HL-60/S4 treated with retinoic acid at 250 ng/mL for 4 days and 3 days (cell line): ENCODE measurements around the gene RPS6KA2.
"Not testable (repeated sequence)": the region's sequence is repeated elsewhere in the genome, so short reads cannot be mapped to it uniquely, and the experiment has no call there.

Experiments used
- in situ Hi-C: fragments of 300-500 bp; cut with MboI; formaldehyde crosslinking; loops from 2 replicates; pipeline ENCODE4 v1.7.0; 2022; ENCODE audit warnings: low sequenced_read_pairs

Gene RPS6KA2

GRCh38 chr6:166595061-166595780 is 31.8 kb downstream of the RPS6KA2 start:
- in situ Hi-C loops, result no loop called here

- in situ Hi-C loops, result no loop called here
Observed at GRCh38 chr6:166592821-166593220, 34.2 kb downstream of the RPS6KA2 start.

- in situ Hi-C loops, result no loop called here
Observed at GRCh38 chr6:166591961-166592520, 35.0 kb downstream of the RPS6KA2 start.

- in situ Hi-C loops, result no loop called here
Observed at GRCh38 chr6:166591026-166591425, 36.0 kb downstream of the RPS6KA2 start.

- in situ Hi-C loops, result no loop called here
Observed at GRCh38 chr6:166589786-166590574, 37.1 kb downstream of the RPS6KA2 start.

GRCh38 chr6:166589337-166589731 is 37.7 kb downstream of the RPS6KA2 start:
- in situ Hi-C loops, result no loop called here

GRCh38 chr6:166588691-166589336 is 38.2 kb downstream of the RPS6KA2 start:
- in situ Hi-C loops, result no loop called here

- in situ Hi-C loops, result no loop called here
Observed at GRCh38 chr6:166587631-166588413, 39.2 kb downstream of the RPS6KA2 start.

- in situ Hi-C loops, result no loop called here
Observed at GRCh38 chr6:166586424-166587156, 40.5 kb downstream of the RPS6KA2 start, which contains the start of gene RAMACL. RAMACL (minus strand) TSS chr6:166586678; CDS start chr6:166586477, 201 bp downstream.

- in situ Hi-C loops, result no loop called here
Observed at GRCh38 chr6:166584853-166585429, 42.1 kb downstream of the RPS6KA2 start.

- in situ Hi-C loops, result no loop called here
Observed at GRCh38 chr6:166584155-166584554, 42.9 kb downstream of the RPS6KA2 start.

GRCh38 chr6:166583230-166583965 is 43.7 kb downstream of the RPS6KA2 start:
- in situ Hi-C loops, result no loop called here

GRCh38 chr6:166582258-166582657 is 44.8 kb downstream of the RPS6KA2 start:
- in situ Hi-C loops, result no loop called here

GRCh38 chr6:166581801-166582200 is 45.2 kb downstream of the RPS6KA2 start:
- in situ Hi-C loops, result not testable (repeated sequence)

- in situ Hi-C loops, result no loop called here
Observed at GRCh38 chr6:166581091-166581511, 46.0 kb downstream of the RPS6KA2 start.

- in situ Hi-C loops, result no loop called here
Observed at GRCh38 chr6:166580076-166581050, 46.7 kb downstream of the RPS6KA2 start.

GRCh38 chr6:166579237-166579850 is 47.7 kb downstream of the RPS6KA2 start:
- in situ Hi-C loops, result no loop called here
